Liver (tissue), 9 donors: Measurements from ENCODE around the gene IPO9. TPM values are rescaled to one million over a fixed set of nuclear protein-coding genes. Genes with fewer than 3 reads are reported as not detected.

ENCODE experiments used
- DNase-seq: peaks from one replicate; pipeline ENCODE4 v3.0.0-alpha.2; 2017; ENCODE audit warnings: low spot score
- H3K27ac ChIP-seq, 2 donors: one replicate each; pipeline ENCODE4 v1.7.0; 2013; ENCODE audit warnings: inconsistent platforms in 2 of 2, low read length in 2 of 2, control low read depth in 1 of 2, low read depth in 1 of 2, mild to moderate bottlenecking in 1 of 2
- H3K27me3 ChIP-seq, 4 donors: one replicate each; pipeline versions ENCODE4 v1.6.1 to v1.7.0; 2013; ENCODE audit warnings: low read length in 3 of 4, inconsistent platforms in 1 of 4, mild to moderate bottlenecking in 1 of 4, moderate library complexity in 1 of 4; ENCODE audit not compliant: control insufficient read depth in 4 of 4, insufficient read depth in 4 of 4
- H3K36me3 ChIP-seq, 4 donors: one replicate each; pipeline versions ENCODE4 v1.6.1 to v1.7.0; 2013; ENCODE audit warnings: low read length in 3 of 4, mild to moderate bottlenecking in 3 of 4, low read depth in 1 of 4, moderate library complexity in 1 of 4; ENCODE audit not compliant: control insufficient read depth in 4 of 4, insufficient read depth in 3 of 4
- H3K4me1 ChIP-seq, 4 donors: one replicate each; pipeline versions ENCODE4 v1.6.1 to v1.7.0; 2013; ENCODE audit warnings: low read length in 3 of 4, mild to moderate bottlenecking in 3 of 4, moderate library complexity in 1 of 4; ENCODE audit not compliant: control insufficient read depth in 4 of 4, insufficient read depth in 4 of 4
- H3K4me3 ChIP-seq, 3 donors: one replicate each; pipeline versions ENCODE4 v1.6.1 to v1.7.0; 2013; ENCODE audit warnings: low read length in 3 of 3, control low read depth in 1 of 3, low read depth in 1 of 3, mild to moderate bottlenecking in 1 of 3
- H3K9ac ChIP-seq, 2 donors: one replicate each; pipeline ENCODE4 v1.7.0; 2013; ENCODE audit warnings: low read length in 2 of 2, mild to moderate bottlenecking in 2 of 2, moderate library complexity in 2 of 2, control low read depth in 1 of 2, low read depth in 1 of 2
- H3K9me3 ChIP-seq, 4 donors: one replicate each; pipeline versions ENCODE4 v1.6.1 to v1.7.0; 2013; ENCODE audit warnings: low read length in 3 of 4; ENCODE audit not compliant: control insufficient read depth in 4 of 4
- EGR1 ChIP-seq, 2 donors: IDR thresholded peaks; 2 replicates each; pipeline ENCODE4 v1.6.1; 2016 to 2018; ENCODE audit warnings: antibody characterized with exemption in 2 of 2, low read depth in 2 of 2
- FOXA1 ChIP-seq: IDR thresholded peaks from 2 replicates; pipeline ENCODE4 v1.6.1; 2016; ENCODE audit warnings: antibody characterized with exemption
- FOXA2 ChIP-seq: IDR thresholded peaks from 2 replicates; pipeline ENCODE4 v1.6.1; 2016; ENCODE audit warnings: antibody characterized with exemption
- GABPA ChIP-seq, 2 donors: IDR thresholded peaks in 1 of 2; conservative IDR thresholded peaks in 1 of 2; 2 replicates each; pipeline ENCODE4 v1.6.1; 2016; ENCODE audit warnings: antibody characterized with exemption in 2 of 2, mild to moderate bottlenecking in 1 of 2, moderate library complexity in 1 of 2
- HNF4A ChIP-seq, 2 donors: conservative IDR thresholded peaks; 2 replicates each; pipeline ENCODE4 v1.6.1; 2016; ENCODE audit warnings: antibody characterized with exemption in 2 of 2, mild to moderate bottlenecking in 2 of 2
- JUND ChIP-seq, 2 donors: IDR thresholded peaks; 2 replicates each; pipeline ENCODE4 v1.6.1; 2016; ENCODE audit warnings: antibody characterized with exemption in 2 of 2
- SP1 ChIP-seq: IDR thresholded peaks from 2 replicates; pipeline ENCODE4 v1.6.1; 2018; ENCODE audit warnings: antibody characterized with exemption, mild to moderate bottlenecking
- YY1 ChIP-seq: IDR thresholded peaks from 2 replicates; pipeline ENCODE4 v1.6.1; 2016; ENCODE audit warnings: antibody characterized with exemption, mild to moderate bottlenecking
- WGBS: extraction: QIAGEN DNeasy Blood & Tissue Kit; methylation state at CpG from one replicate; pipeline ENCODE4 v1.1.7; 2013; 5-methylcytosine and 5-hydroxymethylcytosine counted together
- polyA plus RNA-seq, 2 donors: library from polyadenylated mRNA; stranded (reverse) in 1 of 2; unstranded in 1 of 2; fragments of 200-250 nt in 1 of 2; fragments of >200 nt in 1 of 2; fragmentation: Nextera tagmentation in 1 of 2; extraction: Ambion mirVana in 1 of 2; gene quantifications; one replicate each; pipeline versions ENCODE4 v1.2.1 to v1.2.3, GENCODE V29; 2013 to 2015
- total RNA-seq, 2 donors: library from RNA; depleted of rRNA; stranded (reverse); fragments of >200 nt; gene quantifications; one replicate each; pipeline ENCODE4 v1.2.3, GENCODE V29; 2014
- TF ChIP-seq, protein P1 (sequence below): IDR thresholded peaks from 2 replicates; pipeline ENCODE4 v1.6.1; 2016; ENCODE audit warnings: antibody characterized with exemption
- TF ChIP-seq, protein P2 (sequence below): IDR thresholded peaks from 2 replicates; pipeline ENCODE4 v1.6.1; 2016; ENCODE audit warnings: antibody characterized with exemption, mild to moderate bottlenecking
- TF ChIP-seq, protein P3 (sequence below): IDR thresholded peaks from 2 replicates; pipeline ENCODE4 v1.6.1; 2016; ENCODE audit warnings: antibody characterized with exemption
- donor health status: healthy.
- donor health status: healthy.
- donor health status: healthy.
- donor health status: healthy.
- donor health status: healthy.

IPO9 gene
- total and polyA plus RNA-seq, 4 donors = 6.6 to 22.1 (median 13.6) TPM

- WGBS = 94% methylated on average over 6 of the region's 6 CpGs
- H3K9me3 ChIP-seq = no peaks in the 10 kb centered on the region
- no peaks in the 10 kb centered on the region for H3K36me3 ChIP-seq
- H3K4me1 ChIP-seq = peaks cover 8 to 14% (median 10%) of the 10 kb centered on the region in 4 donors
- no peaks in the 10 kb centered on the region for H3K27me3 ChIP-seq
- no peak for DNase-seq
- H3K4me3 ChIP-seq = no peak overlapping the region
- no peak overlapping the region for H3K27ac ChIP-seq
- no peak overlapping the region for H3K9ac ChIP-seq
- TF ChIP-seq HNF4A (conservative IDR thresholded peaks at IDR 0.05) (no peak), FOXA1 (no peak), GABPA (IDR thresholded peaks at IDR 0.05 in 1 of 2, conservative IDR thresholded peaks at IDR 0.05 in 1 of 2) (no peak)
- TF ChIP-seq, protein P1, sequence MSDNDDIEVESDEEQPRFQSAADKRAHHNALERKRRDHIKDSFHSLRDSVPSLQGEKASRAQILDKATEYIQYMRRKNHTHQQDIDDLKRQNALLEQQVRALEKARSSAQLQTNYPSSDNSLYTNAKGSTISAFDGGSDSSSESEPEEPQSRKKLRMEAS = no peak
These were observed 63.3 kb downstream of the IPO9 start for GRCh38 chr1:201892211-201892610.

- 63% methylated on average over 3 of the region's 3 CpGs for WGBS
- no peak overlapping the region for H3K4me3 ChIP-seq
- H3K27ac ChIP-seq = no peak overlapping the region
- no peaks in the 10 kb centered on the region for H3K9me3 ChIP-seq
- H3K9ac ChIP-seq = no peak overlapping the region
- peaks cover 5 to 12% (median 8%) of the 10 kb centered on the region in 4 donors for H3K4me1 ChIP-seq
- TF ChIP-seq, protein P2, sequence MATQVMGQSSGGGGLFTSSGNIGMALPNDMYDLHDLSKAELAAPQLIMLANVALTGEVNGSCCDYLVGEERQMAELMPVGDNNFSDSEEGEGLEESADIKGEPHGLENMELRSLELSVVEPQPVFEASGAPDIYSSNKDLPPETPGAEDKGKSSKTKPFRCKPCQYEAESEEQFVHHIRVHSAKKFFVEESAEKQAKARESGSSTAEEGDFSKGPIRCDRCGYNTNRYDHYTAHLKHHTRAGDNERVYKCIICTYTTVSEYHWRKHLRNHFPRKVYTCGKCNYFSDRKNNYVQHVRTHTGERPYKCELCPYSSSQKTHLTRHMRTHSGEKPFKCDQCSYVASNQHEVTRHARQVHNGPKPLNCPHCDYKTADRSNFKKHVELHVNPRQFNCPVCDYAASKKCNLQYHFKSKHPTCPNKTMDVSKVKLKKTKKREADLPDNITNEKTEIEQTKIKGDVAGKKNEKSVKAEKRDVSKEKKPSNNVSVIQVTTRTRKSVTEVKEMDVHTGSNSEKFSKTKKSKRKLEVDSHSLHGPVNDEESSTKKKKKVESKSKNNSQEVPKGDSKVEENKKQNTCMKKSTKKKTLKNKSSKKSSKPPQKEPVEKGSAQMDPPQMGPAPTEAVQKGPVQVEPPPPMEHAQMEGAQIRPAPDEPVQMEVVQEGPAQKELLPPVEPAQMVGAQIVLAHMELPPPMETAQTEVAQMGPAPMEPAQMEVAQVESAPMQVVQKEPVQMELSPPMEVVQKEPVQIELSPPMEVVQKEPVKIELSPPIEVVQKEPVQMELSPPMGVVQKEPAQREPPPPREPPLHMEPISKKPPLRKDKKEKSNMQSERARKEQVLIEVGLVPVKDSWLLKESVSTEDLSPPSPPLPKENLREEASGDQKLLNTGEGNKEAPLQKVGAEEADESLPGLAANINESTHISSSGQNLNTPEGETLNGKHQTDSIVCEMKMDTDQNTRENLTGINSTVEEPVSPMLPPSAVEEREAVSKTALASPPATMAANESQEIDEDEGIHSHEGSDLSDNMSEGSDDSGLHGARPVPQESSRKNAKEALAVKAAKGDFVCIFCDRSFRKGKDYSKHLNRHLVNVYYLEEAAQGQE = no peak
- TF ChIP-seq, protein P3, sequence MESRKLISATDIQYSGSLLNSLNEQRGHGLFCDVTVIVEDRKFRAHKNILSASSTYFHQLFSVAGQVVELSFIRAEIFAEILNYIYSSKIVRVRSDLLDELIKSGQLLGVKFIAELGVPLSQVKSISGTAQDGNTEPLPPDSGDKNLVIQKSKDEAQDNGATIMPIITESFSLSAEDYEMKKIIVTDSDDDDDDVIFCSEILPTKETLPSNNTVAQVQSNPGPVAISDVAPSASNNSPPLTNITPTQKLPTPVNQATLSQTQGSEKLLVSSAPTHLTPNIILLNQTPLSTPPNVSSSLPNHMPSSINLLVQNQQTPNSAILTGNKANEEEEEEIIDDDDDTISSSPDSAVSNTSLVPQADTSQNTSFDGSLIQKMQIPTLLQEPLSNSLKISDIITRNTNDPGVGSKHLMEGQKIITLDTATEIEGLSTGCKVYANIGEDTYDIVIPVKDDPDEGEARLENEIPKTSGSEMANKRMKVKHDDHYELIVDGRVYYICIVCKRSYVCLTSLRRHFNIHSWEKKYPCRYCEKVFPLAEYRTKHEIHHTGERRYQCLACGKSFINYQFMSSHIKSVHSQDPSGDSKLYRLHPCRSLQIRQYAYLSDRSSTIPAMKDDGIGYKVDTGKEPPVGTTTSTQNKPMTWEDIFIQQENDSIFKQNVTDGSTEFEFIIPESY = no peak
- TF ChIP-seq, protein P1 = no peak
- no peak for TF ChIP-seq SP1
- no peak for TF ChIP-seq EGR1 (IDR thresholded peaks at IDR 0.05; ENCODE audit: low read depth in 2 of 2)
- no peak for TF ChIP-seq YY1
- no peak for TF ChIP-seq HNF4A (conservative IDR thresholded peaks at IDR 0.05)
- no peak for TF ChIP-seq JUND (IDR thresholded peaks at IDR 0.05)
- no peak for TF ChIP-seq FOXA2
- H3K27me3 ChIP-seq = no peaks in the 10 kb centered on the region
- no peak for DNase-seq
- no peaks in the 10 kb centered on the region for H3K36me3 ChIP-seq
These were observed 64.5 kb downstream of the IPO9 start for GRCh38 chr1:201893431-201893830.
